ENCODE measurements around the gene FAM174B. TPM values are rescaled to one million over a fixed set of nuclear protein-coding genes. Genes with fewer than 3 reads are reported as not detected.
A peak's percentile ranks its signal among the peaks of the same experiment; 100 is the strongest.

FAM174B gene
- total RNA-seq, 2 donors from 2014 or later, result 3.9 to 5.3 TPM

DNA sequence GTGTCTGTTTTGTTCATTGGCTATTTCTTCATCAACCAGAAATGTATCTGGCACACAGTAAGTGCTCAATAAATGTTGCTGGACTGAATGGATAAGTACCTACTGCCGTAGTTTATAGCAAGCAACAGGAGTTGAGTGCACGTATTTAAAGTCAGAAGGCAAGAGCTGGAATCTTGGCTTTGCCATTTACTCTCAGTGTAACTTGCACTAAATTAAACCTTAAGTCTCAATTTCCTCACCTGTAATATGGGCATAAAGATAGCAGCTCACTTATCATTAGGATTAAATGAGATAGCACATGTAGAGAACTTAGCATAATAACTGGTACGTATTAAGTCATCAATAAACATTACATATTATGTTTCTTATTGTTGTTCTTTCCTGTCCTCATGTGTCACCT lies 13.0 kb upstream of the FAM174B start:
- Mint-ChIP-seq H3K36me3 (no peaks in the 10 kb centered on the region), H3K27ac (no peak overlapping the region), H3K9me3 (no peaks in the 10 kb centered on the region)
- DNase-seq (ENCODE audit: low spot score in 2 of 2), result no peak
- no peak for ATAC-seq

DNA sequence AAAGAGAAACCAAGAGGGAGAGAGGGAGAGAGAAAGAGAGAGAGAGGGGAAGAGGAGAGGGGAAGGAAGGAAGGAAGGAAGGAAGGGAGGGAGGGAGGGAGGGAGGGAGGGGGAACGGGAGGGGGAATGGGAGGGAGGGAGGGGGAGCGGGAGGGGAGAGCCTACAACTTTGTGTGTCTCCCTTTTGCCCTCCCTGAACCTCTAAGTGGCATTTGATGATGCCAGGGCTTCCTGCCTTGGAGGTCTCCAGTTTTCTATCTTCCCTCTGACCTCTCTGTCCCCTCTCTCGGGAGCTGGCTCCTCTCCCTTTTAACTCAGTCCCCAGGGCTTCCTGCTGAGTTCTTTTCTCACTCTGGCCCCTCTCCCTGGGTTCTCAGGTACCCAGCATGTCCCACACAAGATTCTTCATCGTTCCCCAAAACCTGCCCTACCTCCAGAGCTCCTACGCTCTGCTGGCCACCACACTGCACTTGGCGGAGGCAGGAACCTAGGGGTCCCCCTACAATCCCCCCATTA lies 12.5 kb upstream of the FAM174B start:
- no peak for ATAC-seq
- H3K9me3 Mint-ChIP-seq, result no peaks in the 10 kb centered on the region

DNA sequence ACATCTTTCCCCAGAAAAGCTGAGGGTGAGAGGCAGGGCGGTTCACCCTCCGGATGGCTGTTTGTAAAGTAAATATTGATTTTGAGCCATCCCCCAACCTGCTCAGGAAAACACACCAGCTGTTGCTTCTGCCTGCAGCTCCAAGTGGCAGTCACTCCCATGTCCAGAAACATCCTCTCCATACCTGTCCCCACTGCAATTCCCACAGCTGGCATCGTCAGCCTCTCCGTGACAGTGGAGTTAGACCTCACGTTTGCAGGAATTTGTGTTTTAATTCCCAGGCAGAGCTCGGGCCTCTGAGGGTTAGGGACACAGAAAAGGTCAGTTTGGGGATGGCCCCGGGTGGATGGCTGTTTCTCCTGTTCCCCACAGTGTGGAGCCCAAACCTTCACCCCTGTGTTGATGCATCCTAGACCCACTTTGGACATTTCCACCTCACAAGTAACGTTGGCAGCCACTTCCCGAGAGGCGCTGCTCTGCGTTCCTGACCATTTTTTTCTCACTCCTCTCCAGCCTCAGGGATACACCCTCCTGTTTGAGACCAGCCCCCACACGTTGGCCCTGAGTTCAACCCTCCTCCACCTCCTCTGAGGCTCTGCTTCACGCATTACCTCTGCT lies 11.8 kb upstream of the FAM174B start:
- no peaks in the 10 kb centered on the region for H3K9me3 Mint-ChIP-seq
- H3K36me3 Mint-ChIP-seq, result no peaks in the 10 kb centered on the region
- DNase-seq (ENCODE audit: low spot score in 2 of 2), result no peak
- ATAC-seq, result no peak
- no peak overlapping the region for H3K27ac Mint-ChIP-seq

More for the DNA sequence above, 12.5 kb upstream of the FAM174B start:
- Mint-ChIP-seq H3K27ac (no peak overlapping the region), H3K36me3 (no peaks in the 10 kb centered on the region)
- no peak for DNase-seq (ENCODE audit: low spot score in 2 of 2)

DNA sequence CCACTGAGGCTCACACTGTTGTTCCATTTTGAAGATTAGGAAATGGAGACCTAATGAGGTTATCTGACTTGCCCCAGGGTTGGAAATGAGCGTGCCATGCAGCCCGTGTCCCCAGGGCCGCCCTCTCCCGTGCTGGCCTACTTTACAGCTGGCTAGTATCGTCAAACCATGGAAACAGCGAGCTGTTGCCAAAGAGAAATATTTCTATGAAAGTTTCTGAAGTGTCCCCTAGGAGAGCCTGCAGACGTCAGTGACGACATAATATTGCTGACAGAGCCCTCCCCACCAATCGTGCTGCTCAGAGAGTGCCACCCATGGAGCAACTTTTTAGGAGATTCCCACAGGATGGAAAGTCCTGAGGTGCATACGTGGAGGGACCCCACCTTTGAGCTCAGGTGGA lies 11.2 kb upstream of the FAM174B start:
- Mint-ChIP-seq H3K27ac (no peak overlapping the region), H3K9me3 (no peaks in the 10 kb centered on the region), H3K36me3 (no peaks in the 10 kb centered on the region)
- DNase-seq (ENCODE audit: low spot score in 2 of 2) (no peak), ATAC-seq (no peak)

DNA sequence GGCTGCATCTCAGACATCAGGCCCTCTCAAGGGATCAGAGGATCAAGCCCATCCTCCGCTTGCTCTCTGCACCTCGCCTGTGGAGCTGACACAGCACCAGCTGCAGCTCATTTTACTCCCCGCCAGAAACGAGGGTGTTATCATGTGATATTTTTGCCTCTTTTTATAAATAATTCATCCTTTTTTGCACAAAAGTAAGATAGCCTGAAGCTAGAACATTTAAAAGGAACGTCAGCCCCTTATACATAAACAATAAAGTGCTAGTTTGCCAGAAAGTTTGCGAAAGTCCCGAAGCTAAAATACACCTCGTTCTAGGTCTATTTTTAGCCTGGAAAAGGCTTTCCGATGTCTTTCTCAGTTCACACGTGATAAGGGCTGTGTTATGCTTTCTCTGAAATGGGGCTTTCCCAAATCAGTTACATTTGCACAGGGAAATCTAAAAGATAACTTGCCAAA lies 9.6 kb upstream of the FAM174B start:
- no peak overlapping the region for H3K27ac Mint-ChIP-seq
- no peak for ATAC-seq

DNA sequence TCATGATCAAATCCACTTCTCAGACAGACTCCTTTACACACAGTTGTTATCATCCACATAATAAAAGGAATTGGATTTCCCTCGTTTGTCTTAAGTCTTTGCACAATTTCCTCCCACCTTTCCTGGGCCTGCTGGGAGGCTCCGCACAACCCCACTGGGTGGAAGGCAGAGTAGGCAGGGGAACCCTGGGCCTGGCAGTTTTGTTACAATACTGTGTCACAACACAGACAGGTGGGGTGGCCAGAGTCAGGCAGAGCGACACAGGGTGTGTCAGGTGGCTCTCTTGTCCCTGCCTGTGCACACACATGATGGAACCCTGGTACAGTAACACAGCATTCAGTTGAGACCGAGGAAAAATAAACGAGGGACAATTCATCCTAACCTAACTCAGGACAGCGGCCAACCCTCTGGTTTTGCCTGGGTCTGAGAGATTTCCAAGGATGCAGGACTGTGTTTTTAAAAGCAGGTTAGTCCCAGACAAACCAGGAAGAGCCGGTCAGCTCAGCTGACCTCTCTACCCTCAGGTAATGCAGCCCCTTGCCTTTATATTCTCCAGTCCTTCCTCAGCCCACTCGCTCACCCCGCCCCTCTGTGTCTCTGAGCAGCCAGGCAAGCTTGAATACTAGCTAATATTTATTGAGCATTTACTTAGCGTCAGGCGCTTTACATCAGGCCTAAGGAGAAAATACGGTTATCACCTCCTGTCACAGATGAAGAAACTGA lies 8.8 kb upstream of the FAM174B start:
- H3K27ac Mint-ChIP-seq, result no peak overlapping the region
- DNase-seq (ENCODE audit: low spot score in 2 of 2), result no peak
- ATAC-seq, result no peak
- no peaks in the 10 kb centered on the region for H3K9me3 Mint-ChIP-seq
- no peaks in the 10 kb centered on the region for H3K36me3 Mint-ChIP-seq

More for the DNA sequence above, 9.6 kb upstream of the FAM174B start:
- H3K9me3 Mint-ChIP-seq, result no peaks in the 10 kb centered on the region
- DNase-seq (ENCODE audit: low spot score in 2 of 2), result no peak
- no peaks in the 10 kb centered on the region for H3K36me3 Mint-ChIP-seq

DNA sequence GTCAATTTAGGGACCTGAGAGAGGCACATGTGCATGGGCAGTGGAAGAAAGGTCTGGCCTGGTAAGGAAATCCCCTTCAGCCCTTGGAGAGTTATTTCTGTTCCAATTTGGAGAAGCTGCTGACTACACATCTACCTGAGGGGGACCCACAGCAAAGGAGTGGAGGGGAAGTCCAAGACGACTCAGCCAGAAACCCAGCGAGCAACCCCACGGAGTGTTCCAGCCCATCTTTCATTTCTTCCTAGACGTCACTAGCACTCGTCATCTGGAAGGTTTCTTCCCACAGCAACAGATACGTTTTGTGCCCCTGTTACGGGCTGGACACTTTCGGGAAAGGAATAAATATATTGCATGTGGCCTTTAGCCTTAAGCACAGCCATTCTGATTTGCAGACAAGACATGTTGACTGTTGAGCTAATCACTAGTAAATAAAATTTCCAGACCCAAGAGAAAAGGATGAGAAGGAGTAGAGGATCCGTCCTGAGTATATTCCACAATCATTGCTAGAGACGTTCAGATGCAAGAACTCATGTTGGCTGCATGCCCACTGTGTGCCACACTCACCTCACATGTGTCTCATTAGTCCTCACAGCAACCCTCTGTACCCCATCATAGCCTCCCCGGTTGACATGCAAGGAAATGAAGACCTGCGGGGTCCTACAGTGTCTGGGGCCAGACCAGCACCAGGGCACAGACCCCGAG lies 7.8 kb upstream of the FAM174B start:
- ATAC-seq (peak; percentile 83 to 85), DNase-seq (ENCODE audit: low spot score in 2 of 2) (no peak)
- Mint-ChIP-seq H3K9me3 (no peaks in the 10 kb centered on the region), H3K36me3 (no peaks in the 10 kb centered on the region), H3K27ac (no peak overlapping the region)

DNA sequence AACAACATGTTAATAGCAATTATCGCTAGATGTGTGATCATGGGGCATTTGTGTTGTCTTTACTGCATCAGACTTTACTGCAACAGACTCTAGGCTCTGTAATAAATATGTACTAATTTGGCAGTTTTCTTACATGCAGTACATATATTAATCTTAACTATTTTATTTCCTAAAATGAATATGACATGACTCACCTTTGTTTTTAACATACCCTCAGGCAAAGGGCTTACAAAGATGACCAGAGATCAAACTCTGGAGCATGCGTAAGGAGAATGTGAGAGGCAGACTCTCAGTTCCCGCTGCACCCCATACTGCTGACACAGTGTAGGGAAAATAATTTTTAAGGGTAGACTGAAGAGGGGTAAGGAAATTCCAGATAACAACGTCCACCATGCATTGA lies 7.2 kb upstream of the FAM174B start:
- no peaks in the 10 kb centered on the region for H3K9me3 Mint-ChIP-seq
- DNase-seq (ENCODE audit: low spot score in 2 of 2) (no peak), ATAC-seq (peak; percentile 5 to 47)
- H3K27ac Mint-ChIP-seq, result no peak overlapping the region
- no peaks in the 10 kb centered on the region for H3K36me3 Mint-ChIP-seq

DNA sequence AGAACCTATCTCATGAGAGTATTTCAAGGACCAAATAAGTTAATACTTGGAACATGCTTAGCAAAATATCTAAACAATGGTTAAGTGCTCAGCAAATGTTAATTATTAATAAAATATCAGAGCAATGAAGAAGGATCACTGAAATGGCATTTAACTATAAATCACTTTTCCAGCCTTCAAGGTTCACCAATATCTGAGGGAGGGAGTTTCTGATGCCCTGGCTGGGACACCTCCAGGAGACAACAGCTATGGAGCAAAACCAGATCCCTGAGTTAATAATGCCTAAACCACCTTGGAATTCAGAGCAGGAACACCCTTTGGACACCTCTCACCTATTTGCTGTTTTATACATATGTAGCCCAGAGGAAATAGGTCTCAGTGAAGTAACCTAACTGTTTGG lies 6.4 kb upstream of the FAM174B start:
- no peak for ATAC-seq
- H3K9me3 Mint-ChIP-seq, result peaks cover 0 to 2% of the 10 kb centered on the region in 2 donors
- no peak overlapping the region for H3K27ac Mint-ChIP-seq
- no peak for DNase-seq (ENCODE audit: low spot score in 2 of 2)
- peaks cover 0 to under 1% of the 10 kb centered on the region in 2 donors for H3K36me3 Mint-ChIP-seq

DNA sequence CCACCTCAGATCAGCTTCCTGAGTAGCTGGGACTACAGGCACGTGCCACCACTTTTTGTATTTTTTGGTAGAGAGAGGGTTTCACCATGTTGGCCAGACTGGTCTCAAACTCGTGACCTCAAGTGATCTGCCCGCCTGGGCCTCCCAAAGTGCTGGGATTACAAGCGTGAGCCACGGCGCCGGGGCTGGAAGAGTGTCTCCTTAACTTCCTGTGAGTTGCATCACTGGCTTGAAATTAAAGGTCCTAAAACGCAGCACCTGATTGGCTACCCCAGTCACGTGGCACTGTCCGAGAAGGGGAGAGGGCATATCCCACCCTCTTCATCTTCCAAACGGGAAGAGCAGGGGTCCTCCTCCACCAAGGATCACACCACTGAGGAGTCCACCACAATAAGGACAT lies 5.5 kb upstream of the FAM174B start:
- Mint-ChIP-seq H3K36me3 (peaks cover 0 to 9% of the 10 kb centered on the region in 2 donors), H3K27ac (no peak overlapping the region), H3K9me3 (peaks cover 0 to 4% of the 10 kb centered on the region in 2 donors)
- DNase-seq (ENCODE audit: low spot score in 2 of 2) (no peak), ATAC-seq (no peak)

DNA sequence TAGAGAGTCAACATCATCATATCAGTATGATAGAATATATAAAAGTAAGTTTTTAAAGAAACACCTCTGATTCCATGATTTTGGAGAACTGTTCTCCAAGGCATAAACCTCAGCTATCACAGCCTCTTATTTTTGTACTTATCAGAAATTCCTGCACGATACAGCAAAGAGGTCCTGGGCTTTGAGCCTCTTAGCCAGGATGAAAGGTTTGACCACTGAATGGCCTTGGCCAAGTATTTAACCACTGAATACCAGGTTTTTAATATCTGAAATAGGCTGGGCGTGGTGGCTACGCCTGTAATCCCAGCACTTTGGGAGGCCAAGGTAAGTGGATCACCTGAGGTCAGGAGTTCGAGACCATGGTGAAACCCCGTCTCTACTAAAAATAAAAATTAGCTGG lies 1.9 kb upstream of the FAM174B start:
- H3K9me3 Mint-ChIP-seq, result peaks cover 0 to 4% of the 10 kb centered on the region in 2 donors
- H3K36me3 Mint-ChIP-seq, result peaks cover 0 to 11% of the 10 kb centered on the region in 2 donors
- DNase-seq (ENCODE audit: low spot score in 2 of 2) (no peak), ATAC-seq (no peak)
- H3K27ac Mint-ChIP-seq, result no peak overlapping the region

DNA sequence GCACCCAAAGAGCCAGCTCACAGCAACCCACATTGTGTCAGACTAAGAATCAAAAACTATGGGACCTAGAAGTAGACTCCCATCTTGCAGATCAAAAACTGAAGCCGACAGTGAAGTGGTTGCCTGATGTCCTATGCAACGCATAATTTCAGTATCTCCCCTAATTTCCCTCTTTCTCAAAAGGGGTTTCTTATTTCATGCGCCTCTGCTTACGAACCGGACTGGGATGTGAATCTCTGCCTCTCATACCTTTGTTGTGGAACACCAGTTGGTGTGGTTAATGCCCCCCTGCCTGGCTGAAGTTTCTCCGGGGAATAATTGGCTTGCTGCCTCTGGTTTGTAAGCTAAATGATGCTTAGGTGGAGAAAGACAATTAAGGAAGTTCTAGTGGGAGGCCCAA lies 514 bp upstream of the FAM174B start:
- ATAC-seq (no peak), DNase-seq (ENCODE audit: low spot score in 2 of 2) (no peak)
- Mint-ChIP-seq H3K9me3 (peaks cover 0 to 4% of the 10 kb centered on the region in 2 donors), H3K36me3 (peaks cover 0 to 11% of the 10 kb centered on the region in 2 donors), H3K27ac (peak overlapping the region in 1 of 2 donors; percentile 41)

DNA sequence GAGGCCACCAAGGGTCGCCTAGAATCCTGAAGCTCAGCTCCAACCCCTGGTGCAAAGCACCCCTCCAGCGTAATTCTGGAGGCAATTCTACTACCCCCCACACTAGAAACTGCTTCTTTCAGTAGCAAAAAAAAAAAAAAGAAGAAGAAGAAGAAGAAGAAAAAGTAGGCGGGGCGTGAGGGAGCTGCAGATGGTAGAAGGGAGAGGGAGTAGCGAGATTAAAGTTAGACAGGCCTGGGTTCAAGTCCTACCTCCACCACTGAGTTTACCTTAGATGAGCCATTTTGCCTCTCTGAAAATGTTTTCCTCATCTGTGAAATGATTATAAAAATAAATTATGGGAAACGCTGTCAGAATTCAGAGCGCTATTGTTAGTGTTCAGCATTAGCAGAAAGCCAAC lies 913 bp downstream of the FAM174B start:
- Mint-ChIP-seq H3K9me3 (peaks cover 0 to 7% of the 10 kb centered on the region in 2 donors), H3K36me3 (peaks cover 0 to 11% of the 10 kb centered on the region in 2 donors), H3K27ac (no peak overlapping the region)
- DNase-seq (ENCODE audit: low spot score in 2 of 2), result no peak
- ATAC-seq, result no peak

DNA sequence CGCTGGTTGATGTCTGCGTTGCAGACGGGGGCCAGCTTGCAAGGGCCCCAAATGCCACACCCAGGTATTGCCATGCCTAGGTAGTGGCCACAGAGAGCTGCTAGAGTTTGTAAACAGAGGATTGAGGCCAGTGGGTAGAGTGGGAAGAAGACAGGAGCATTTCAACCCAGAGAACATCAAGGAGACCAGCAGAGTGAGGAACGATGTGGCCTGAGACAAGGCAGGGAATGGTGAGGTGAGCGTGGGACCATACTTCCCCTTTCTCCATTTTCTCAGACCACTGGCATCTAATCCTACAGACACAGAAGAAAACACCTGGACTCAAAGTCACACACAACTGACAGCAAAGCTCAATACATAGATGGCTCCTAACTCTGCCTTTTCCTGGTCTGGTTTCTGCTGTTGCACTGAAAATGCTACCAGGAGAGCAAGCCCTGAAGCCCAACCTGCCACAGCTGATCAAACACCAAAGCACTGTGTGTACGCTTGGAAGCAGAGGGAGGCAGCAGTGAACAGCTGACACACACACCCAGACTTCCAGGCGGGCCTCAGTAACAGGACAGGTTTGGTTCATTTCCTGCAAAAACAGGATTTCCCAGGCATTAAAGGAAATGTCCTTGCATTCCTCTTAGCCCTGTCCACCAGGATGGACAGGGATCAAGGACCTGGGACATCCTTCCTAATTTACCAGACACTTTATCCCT lies 1.6 kb downstream of the FAM174B start:
- ATAC-seq, result no peak
- peaks cover 0 to 7% of the 10 kb centered on the region in 2 donors for H3K9me3 Mint-ChIP-seq
- no peak for DNase-seq (ENCODE audit: low spot score in 2 of 2)
- H3K27ac Mint-ChIP-seq, result no peak overlapping the region
- peaks cover 0 to 11% of the 10 kb centered on the region in 2 donors for H3K36me3 Mint-ChIP-seq

DNA sequence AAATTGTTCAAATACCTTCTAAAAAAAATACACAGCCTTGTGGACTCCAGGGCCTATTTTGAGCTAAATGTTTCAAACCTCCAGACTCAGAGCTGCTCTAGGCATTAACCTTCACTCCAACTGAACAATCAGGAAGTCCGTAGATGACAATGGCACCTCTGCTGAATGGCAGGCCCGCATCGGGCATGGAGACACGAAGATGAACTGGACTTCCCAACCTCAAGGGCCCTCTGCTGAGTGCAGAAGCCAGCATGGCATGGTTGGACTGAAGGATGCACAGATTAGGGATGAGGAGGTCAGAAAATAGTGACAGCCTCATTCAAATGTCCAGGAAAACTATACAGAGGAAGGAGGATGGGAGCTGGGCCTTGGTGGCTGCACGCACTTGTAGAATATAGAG lies 2.2 kb downstream of the FAM174B start:
- DNase-seq (ENCODE audit: low spot score in 2 of 2), result no peak
- H3K27ac Mint-ChIP-seq, result no peak overlapping the region
- ATAC-seq, result no peak
- peaks cover 0 to 11% of the 10 kb centered on the region in 2 donors for H3K36me3 Mint-ChIP-seq
- H3K9me3 Mint-ChIP-seq, result peaks cover 0 to 7% of the 10 kb centered on the region in 2 donors

DNA sequence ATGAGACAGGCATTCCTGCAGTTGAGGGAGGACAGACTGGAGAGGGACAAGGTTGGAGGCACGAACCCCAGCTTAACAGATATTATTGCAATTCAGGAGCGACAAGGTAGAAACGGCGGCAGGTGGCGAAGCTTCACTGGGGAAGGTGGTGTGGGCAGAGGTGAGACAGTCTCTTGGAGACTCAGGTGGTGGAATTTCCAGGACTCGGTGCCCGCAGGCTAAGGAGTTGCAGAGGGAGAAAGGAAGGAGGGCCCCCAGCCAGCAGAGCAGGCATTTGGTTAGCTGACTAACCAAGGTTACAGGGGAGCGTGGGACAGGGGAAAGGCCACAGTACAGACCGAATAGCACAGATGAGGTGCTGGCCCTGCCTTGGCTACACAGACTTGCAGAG lies 3.0 kb downstream of the FAM174B start:
- no peak for DNase-seq (ENCODE audit: low spot score in 2 of 2)
- ATAC-seq, result no peak
- Mint-ChIP-seq H3K9me3 (peaks cover 0 to 7% of the 10 kb centered on the region in 2 donors), H3K27ac (no peak overlapping the region), H3K36me3 (peaks cover 0 to 11% of the 10 kb centered on the region in 2 donors)
